SK-N-SH treated with all-trans-retinoic acid at 6 μM for 48 hours (cell line): ENCODE results near the gene STT3A.

Source experiments
- ARNTL ChIP-seq: fragments of 450-650 bp; formaldehyde crosslinking; IDR thresholded peaks from 2 replicates; pipeline ENCODE4 v1.5.0; 2020; ENCODE audit warnings: low read depth, mild to moderate bottlenecking, moderate library complexity, borderline replicate concordance
- CREB5 ChIP-seq: fragments of 250-450 bp; sonication (Bioruptor Pico); IDR thresholded peaks from 2 replicates; pipeline ENCODE4 v1.5.1; 2020; ENCODE audit warnings: low read depth, mild to moderate bottlenecking, moderate library complexity
- PATZ1 ChIP-seq: fragments of 250-450 bp; sonication (Bioruptor Pico); IDR thresholded peaks from 2 replicates; pipeline ENCODE4 v1.8.0; 2020; ENCODE audit warnings: mild to moderate bottlenecking, moderate library complexity, borderline replicate concordance
- ZC3H10 ChIP-seq: fragments of 250-450 bp; sonication (Bioruptor Pico); IDR thresholded peaks from 2 replicates; pipeline ENCODE4 v1.5.1; 2021; ENCODE audit warnings: mild to moderate bottlenecking, moderate library complexity

GRCh38 chr11:125663910-125664309 lies 71.3 kb downstream of the STT3A start:
- no peak for TF ChIP-seq PATZ1
- no peak for TF ChIP-seq CREB5 (CRISPR knock-in tag)
- TF ChIP-seq ARNTL: no peak
- no peak for TF ChIP-seq ZC3H10 (CRISPR knock-in tag)
